Pulmonary artery endothelial cell (primary cell): ENCODE data around the gene CELF4. TPM values are rescaled to one million over a fixed set of nuclear protein-coding genes. Genes with fewer than 3 reads are reported as not detected.

Experiments used
- DNase-seq: peaks from one replicate; pipeline ENCODE4 v3.0.0-alpha.2; 2011; ENCODE audit warnings: low read depth, low spot score
- total RNA-seq: library from RNA; depleted of rRNA; stranded (reverse); fragments of >200 nt; gene quantifications from 2 replicates; pipeline ENCODE4 v1.2.3, GENCODE V29; 2014

CELF4 gene
- total RNA-seq, 1 donor from 2014 or later = not detected

DNA sequence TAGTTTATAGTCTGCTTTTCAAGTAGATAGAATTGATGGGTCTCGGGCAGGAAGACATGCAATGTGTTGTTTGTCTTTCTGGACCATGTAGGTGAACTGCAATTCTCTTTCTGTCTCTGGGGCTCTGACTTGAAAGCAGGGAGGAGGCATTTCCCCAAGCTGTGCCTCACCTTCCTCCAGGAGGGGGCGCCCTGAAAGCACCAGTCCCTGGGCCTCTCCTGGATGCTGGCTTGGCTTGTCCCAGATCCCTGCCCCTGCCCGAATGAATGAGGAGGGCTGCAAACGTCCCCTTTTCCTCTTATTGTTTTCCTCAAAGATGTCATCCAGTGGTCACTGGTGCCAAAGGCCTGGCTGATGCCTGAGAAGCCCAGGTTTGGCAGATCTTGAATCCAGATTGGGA lies 270.6 kb downstream of the CELF4 start:
- DNase-seq = no peak

DNA sequence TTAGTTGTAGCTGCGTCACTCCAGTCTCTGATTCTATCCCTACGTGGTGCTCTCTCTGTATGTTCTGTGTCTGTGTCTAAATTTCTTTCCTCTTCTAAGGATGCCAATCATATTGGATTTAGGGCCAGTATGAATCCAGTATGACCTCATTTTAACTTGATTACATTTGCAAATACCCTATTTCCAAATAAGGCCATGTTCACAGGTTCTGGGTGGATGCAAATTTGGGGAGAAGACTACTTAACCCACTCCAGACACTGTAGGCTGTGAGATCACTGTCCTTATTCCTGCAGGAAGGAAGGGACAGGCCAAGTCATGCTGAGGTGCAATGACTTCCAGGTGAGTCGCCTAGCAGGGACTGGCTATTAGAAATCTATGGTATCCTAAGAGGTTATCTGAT lies 272.2 kb downstream of the CELF4 start:
- DNase-seq = no peak

DNA sequence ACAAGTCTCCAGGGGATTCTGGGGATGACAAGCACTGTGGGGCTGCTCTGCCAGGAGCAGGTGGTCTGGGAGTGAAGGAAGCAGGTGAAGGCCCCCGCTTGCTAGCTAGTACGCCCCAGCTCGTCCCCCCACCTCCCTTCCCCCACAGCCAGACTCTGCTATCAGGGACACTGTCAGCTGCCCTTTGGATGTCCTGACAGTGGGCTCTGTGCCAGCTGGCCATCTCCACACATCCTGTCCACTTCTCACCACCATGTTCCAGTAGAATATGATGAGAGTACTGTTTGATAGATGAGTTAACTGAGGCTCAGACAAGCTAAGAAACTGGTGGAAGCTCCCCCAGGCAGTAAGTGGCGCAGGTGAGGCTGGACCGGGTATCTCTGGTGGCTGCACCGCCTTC lies 276.2 kb downstream of the CELF4 start:
- DNase-seq = no peak

DNA sequence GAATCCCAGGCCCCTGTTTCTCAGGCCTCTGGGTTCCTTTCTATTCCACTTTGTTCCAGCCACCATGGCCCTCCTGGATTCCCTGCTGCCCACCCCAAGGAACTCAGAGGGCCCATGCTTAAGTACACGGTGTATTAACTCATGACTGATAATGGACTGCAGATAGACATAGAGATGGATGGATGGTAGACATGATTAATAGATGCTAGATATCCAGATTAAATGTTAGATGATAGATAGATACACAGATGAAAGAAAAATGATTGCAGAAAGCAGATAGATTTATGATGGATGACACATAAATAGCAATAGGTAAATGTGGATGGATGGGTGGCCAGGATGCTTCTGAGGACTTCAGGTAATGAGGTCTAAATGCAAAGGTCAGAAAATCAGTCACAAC lies 278.0 kb downstream of the CELF4 start:
- DNase-seq = no peak

DNA sequence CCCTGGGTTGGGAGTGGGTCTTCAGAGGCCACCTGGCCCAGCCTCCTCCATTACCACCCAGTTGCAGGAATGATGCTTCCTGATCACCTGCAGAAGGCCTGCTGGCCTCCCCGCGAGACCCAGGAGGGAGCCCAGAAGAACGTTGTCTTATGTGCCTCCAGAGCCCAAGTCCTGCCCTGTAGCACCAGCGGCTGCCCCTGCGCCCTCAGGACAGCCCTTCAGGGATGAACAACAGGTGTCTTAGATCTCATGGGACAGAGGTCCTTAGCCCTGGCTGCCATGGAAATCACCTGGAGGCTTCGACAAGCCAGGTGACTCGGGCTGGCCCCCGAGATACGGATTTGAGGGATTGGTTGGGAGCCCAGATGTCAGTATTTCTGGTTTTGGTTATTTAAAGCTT lies 278.8 kb downstream of the CELF4 start:
- DNase-seq = no peak

DNA sequence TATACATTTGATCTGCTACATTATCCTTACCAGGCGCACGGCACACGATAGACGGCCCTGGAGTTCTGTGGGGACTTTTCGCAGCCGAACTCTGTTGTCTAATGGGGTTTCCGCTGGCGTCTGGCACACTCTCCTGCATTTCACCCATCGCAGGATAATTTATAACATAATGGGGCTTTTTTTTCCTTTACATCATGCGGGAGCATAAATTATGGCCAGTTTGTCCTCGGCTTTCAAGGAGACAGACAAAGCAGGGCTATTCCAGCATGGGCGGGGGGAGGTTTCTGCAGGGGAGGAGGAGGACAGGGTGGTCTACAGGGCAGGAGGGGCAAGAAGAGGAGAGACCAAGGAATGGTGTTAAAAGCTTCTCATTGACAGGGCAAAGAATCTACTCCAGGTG lies 279.8 kb downstream of the CELF4 start:
- no peak for DNase-seq

DNA sequence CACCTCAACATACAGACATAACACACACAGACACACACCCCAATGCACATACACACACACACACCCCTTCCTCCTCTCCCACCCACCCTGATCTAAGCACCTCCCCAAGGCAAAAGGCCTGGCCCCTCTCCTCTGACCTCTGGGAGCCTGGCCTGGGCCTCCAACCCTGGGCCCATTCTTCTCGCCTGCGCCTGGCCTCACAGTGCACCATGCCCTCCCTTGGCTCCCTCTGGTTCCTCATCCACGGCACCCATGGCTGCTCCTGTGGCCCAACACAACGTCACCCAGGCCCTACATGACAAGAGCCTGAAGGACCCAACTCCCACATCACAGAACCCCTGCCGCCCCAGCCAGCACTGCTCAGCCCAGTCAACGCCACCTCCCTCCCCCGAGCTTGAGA lies 281.3 kb downstream of the CELF4 start:
- no peak for DNase-seq

DNA sequence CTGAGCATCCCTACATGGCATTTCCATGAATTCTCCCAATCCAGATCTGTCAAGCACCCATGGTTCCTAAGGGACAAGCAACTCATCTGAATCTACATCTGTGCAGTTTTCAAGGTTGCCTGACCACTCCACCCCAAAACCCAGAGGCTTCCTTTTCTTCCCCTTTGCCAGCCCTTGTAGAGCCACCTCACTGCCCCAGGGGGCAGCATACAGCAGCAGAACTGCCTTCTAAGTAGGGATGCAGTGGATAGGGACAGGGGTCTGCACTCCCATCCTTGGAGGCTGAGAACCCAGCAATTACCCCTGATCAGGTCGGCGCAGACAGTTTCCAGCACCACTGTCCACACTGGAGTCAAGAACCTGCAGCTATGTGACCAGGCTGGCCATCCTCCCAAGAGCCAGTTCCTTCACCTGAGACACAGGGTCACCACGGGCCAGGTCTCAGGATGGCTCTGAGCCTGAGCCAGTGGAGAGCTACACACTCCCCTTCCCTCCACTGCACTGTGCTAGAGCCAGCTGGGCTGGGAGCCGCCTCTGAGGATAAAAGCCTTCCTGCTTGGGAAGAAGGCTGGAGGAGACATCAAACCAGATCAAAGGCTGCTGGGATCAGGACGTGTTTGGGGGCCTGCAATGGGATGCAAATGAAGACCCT lies 283.1 kb downstream of the CELF4 start:
- no peak for DNase-seq

DNA sequence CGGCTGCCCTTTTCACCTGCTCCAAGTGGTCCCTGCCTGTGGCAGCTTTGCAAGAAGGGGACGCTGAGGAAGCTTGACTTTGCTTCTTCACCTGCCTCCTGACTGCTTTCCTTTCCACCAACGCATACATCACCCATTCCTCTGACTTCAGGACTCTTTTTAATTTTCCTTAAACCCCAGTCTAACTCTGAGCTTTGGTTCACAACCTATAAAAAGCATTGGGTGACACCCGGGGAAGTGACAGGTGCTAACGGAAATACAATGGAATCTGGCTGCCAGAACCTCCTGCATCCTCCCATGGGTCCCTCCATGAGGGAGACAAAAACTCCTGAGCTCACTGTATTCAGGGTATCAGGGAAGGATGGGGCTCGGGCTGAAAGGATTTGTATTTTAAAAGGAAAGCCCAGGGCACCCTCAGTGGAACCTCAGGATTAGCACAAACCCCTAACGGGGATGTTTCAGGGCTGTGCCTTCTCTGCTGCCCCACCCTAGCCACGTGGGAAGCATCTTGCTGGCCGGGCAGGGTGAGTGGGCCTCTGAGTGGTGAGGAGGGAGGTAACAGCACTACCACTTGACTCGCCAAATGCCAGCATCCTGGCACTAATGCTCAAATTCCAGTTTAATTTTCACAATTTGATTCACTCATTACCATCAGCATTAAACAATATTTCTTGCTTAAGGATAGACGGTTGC lies 284.8 kb downstream of the CELF4 start:
- no peak for DNase-seq

DNA sequence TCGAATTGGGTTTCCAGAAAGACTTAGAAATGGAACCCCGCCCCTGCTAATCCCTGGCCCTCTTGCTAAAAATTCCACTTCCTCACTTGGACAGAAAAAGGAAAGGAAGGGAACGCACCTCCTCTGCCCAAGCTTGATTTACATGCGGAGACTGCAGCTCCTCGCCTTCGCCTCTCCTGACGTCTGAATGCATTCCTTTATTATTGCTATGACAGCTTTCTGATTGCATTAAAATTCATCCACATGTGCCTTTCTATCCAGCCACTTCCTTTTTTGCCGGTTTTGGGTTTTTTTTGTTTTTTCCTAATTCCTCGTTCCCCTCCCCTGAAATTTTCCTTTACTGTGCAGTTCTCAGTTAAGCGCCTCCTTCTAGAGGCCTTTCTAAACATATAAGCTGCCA lies 287.8 kb downstream of the CELF4 start:
- no peak for DNase-seq

DNA sequence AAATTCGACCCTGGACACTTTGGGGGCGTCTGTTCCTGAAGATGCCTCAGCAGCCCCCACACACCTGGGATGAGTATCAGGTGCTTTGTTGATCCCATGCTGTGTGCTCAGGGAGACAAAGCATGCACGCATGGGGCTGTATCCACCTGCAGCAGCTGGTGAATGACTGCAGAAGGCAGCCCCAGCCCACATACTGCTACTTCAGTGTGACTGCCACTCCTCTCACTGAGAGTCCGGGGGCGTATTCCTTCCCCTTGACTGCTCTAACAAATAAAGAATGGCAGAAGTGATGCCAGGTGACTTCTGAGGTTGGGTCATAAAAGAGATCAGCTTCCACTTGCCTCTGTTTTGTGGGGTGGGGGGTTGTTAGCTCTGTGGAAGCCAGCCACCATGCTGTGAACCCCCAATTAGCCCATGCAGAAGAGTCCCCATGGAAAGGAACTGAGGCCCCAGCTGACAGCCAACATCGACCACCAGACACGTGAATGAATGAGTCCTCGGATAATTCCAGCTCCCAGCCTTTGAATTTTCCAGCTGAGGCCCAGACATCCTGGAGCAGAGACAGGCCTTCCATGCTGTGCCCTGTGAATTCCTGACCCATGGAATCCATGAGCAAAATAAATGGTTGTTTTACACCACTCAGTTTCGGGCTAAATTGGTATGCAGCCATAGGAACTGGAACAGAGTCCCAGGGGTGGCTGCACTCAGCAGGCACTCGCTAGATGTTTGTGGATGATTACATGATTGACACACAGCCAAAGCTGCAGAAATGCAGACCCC lies 289.3 kb downstream of the CELF4 start:
- no peak for DNase-seq

DNA sequence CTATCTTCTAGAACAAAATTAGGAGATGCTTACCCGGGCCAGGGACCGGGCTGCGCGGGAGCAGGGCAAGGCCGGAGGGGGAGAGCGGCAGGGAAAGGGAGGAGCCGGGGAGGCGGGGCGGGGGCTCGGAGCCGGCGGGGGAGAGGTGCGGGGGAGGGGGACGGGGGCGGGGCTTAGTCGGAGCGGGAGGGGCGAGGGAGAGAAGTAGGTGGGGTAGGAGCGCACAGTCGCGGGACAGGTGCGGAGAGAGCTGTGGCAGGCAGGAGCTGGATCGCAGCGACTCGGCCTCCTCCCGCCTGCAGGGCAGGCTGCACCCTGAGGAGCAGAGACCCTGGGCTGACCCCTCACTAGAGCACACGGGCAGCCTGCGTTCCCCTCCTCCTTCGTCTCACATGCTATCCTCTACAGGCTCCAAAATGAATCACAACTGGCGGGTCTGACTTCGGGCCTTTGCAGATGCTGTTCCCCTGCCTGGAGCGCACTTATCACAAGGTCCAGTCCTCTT lies 290.3 kb downstream of the CELF4 start:
- no peak for DNase-seq

DNA sequence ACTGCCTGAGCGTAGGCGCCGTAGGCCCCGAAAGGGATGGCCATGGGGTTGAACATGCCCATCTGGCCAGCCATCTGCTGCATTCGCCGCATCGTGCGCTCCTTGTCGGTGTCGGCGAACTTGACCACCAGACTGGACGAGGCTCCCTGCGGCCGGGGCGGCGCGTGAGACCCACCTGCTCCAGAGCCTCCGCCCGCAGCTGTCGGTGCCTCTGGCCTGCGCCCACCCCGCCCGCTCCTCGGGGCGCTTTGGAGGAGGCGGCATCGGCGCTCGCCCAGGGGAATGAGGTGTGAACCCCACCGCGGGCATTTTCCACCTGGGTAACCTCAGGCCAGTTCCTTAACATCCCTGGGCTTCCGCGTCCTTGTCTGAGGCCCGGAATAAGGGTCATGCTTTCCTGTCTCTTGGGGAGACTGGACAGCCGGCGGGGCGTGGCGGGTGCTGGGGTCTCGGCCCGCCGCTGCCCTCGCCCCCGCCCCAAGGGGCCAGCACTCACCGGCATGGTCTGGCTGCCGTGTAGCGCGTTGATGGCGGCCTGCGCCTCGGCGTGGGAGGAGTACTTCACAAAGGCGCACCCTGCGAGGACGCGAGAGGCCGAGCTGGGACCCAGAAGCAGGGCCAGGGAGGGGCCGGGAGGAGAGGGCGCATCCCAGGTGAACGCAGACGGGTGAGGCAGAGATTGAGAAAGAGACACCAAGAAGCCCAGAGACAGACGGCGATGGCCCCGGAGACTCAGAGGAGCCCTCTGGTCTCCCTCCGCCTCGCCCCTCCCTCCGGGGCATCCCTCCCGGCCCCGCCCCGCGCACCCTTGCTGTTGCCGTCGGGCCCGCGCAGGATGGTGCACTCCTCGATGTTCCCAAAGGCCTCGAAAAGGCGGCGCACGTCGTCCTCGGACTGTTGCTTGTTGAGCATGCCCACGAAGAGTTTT lies 291.0 kb downstream of the CELF4 start:
- no peak for DNase-seq

DNA sequence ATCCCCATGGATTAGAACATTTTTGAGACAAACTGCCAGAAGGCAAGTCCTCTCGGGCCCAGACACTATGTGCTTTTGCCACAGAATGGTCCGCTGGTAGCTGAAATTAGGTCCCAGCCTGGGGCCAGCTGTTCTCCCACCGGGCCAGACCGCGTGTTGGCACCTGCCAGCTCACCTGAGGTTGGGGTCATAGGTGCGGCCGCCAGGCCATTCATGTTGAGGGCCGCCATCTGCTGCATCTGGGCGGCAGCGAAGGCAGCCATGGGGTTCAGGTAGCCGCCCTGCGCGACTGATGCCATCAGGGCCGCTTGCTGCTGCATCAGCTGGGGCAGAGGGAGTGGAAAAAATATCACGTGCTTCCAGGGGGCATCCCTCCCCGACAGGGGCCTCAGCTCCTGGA lies 292.8 kb downstream of the CELF4 start:
- DNase-seq = no peak

DNA sequence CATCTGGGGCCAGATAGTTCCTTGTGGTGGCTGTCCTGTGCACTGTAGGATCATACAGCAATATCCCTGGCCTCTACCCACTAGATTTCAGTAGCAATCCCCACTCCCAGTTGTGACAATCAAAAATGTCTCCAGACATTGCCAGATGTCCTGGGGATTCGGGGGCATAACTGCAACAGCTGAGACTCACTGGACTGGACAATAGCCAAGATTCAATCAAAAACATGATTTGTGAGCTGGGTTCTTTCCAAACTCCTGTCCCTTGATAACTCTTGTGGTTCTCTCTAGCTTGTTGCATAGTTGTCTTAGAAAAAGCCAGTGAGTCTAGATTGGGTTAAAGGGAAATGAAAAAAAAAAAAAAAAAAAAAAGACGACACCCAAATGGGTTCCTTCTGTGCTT lies 293.4 kb downstream of the CELF4 start:
- no peak for DNase-seq

DNA sequence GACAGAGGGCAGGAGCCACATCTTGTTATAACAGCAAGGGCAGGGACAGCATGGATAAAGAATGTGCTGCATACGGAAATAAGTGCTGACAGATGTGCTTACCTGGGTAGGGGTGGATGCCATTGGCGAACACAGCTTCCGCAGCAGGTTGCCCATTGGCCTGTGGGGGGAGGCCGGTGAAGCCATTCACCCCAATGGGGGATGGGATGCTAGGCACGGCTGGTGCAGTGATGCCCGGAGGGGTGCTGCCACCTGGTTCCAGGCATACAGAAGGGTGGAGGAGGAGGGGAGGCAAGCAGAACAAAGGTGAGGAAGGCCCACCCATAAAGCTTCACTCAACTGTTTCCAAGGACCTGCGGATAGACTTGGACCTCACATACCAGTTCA lies 294.9 kb downstream of the CELF4 start:
- DNase-seq = no peak

DNA sequence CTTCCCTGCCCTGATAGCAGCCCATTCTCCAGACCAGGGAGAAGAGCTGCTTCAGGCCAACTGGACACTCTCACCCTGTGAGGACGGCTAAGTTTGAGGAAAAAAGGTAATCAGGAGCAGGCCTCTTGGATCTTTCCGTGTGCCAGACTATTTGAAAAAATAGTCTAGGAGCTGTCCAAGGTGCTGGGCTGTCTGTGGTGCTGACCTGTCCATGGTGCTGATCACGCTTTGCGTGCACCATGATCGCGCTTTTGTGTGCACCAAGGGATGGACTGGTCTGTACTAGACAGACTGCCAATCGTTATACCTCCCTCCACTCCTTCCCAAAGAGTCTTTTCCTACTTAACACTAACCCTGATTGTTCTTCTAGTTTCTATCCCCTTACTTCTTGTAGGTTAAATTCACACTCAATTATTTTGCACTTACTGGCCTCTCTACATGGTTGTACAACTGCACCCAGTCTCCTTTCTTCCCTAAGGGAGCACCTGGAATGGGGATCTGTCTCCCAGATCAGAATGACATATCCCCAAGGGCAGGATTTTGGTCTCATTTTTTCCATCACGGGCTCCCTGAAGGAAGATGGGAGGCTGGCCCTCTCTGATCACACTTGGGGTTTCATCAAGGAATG lies 295.4 kb downstream of the CELF4 start:
- no peak for DNase-seq

DNA sequence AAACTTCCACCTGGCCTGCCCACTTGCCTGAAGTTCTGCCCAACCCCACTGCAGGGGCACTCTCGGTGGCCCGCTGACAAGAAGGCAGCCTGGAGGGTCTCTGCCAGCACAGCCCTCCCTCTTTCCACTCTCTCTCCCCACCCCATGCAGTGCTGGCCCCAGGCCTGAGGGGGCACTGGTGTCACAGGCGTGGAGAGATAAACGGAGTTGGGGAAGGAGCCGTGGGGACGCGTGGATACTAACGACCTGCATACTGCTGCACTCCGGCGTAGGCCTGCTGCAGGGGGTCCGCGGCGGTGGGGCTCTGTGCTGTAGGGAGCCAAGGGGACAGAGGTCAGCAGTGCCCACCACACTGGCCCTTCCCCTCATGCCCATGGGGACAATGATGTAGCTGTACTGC lies 299.3 kb downstream of the CELF4 start:
- DNase-seq = no peak

DNA sequence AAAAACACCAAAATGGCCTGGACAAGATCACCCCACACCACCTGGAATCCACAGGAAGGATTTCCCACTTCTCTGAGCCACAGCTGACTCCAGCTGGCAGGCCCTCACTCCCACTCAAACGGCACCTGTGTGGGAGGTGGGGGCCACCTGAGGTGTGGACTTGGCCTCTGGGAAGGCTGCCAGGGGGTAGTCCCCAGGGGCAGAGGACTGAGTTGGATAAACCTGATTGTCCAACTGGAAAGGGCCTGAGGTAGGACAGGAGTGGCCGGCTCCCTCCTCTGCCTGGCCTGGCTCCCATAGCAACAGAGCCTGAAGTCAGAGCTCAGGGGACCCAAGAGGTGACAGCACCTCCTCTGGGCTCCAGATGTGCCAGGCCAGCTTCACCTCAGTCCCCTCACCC lies 300.2 kb downstream of the CELF4 start:
- DNase-seq = no peak

DNA sequence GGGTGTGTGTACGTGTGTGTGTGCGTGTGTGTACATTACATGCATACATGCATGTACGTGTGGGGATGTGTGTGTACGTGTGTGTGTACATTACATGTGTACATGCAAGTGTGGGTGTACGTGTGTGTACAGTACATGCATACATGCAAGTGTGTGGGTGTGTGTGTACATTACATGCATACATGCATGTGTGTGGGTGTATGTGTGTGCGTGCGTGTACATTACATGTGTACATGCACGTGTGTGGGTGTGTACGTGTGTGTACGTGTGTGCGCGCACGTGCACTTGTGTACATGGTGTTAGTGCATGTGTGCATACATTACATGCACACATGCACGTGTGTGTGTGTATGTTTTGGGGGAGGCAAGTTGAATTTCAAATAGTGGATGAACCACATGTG lies 300.6 kb downstream of the CELF4 start:
- DNase-seq = no peak

DNA sequence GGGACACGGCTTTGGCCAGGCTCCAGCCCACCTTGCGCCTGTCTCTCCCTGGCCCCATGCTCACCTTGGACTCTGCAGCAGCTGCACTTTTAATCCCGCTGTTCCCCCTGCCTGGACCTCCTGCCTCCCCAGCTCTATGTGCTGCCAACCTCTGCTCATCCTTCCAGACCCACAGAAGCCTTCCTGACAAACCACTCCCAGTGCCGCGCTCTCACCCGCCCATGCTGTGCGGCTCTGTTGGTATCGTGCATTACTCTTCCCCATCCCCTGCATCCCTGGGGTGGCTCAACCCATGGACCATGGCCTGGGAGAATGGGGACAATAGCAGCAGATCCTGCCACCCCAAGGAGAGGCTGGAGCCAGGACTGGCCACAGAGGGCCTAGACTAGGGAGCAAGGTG lies 303.6 kb downstream of the CELF4 start:
- no peak for DNase-seq
